HL-60 (cell line): ENCODE data around the gene CNPY2.

Experiments
- DNase-seq, 2 experiments: peaks; one replicate each; pipeline ENCODE4 v3.0.0-alpha.2; 2010 to 2020; ENCODE audit warnings: low read depth in 1 of 2, low spot score in 1 of 2
- H3K27ac ChIP-seq: fragments of 250-450 bp; sonication (Bioruptor Pico); replicated peaks from 2 replicates; pipeline ENCODE4 v1.5.1; 2020; ENCODE audit warnings: mild to moderate bottlenecking, moderate library complexity
- H3K27me3 ChIP-seq: fragments of 250-450 bp; sonication (Bioruptor Pico); 2 replicates; pipeline ENCODE4 v1.5.1; 2021; ENCODE audit warnings: mild to moderate bottlenecking, moderate library complexity; ENCODE audit not compliant: insufficient read depth, poor library complexity, severe bottlenecking
- H3K4me3 ChIP-seq: replicated peaks from 2 replicates; pipeline ENCODE4 v1.5.1; 2011; ENCODE audit warnings: mild to moderate bottlenecking, control low read depth, low read length; ENCODE audit not compliant: insufficient read depth
- GABPA ChIP-seq: IDR thresholded peaks from 2 replicates; pipeline ENCODE4 v1.6.1; 2012; ENCODE audit warnings: low read depth
- POLR2AphosphoS5 ChIP-seq: IDR thresholded peaks from 2 replicates; pipeline ENCODE4 v1.6.1; 2012; ENCODE audit warnings: low read depth
- SPI1 ChIP-seq: IDR thresholded peaks from 2 replicates; pipeline ENCODE4 v1.6.1; 2012; ENCODE audit warnings: low read depth, mild to moderate bottlenecking, borderline replicate concordance
- TF ChIP-seq, protein P1 (sequence below): IDR thresholded peaks from one replicate; pipeline ENCODE4 v1.5.1; 2011; ENCODE audit warnings: low read length, control low read depth, inconsistent platforms; ENCODE audit not compliant: insufficient read depth
- TF ChIP-seq, protein P2 (sequence below): IDR thresholded peaks from 2 replicates; pipeline ENCODE4 v1.6.1; 2012; ENCODE audit warnings: low read depth; ENCODE audit not compliant: insufficient replicate concordance

The CNPY2 gene

DNA sequence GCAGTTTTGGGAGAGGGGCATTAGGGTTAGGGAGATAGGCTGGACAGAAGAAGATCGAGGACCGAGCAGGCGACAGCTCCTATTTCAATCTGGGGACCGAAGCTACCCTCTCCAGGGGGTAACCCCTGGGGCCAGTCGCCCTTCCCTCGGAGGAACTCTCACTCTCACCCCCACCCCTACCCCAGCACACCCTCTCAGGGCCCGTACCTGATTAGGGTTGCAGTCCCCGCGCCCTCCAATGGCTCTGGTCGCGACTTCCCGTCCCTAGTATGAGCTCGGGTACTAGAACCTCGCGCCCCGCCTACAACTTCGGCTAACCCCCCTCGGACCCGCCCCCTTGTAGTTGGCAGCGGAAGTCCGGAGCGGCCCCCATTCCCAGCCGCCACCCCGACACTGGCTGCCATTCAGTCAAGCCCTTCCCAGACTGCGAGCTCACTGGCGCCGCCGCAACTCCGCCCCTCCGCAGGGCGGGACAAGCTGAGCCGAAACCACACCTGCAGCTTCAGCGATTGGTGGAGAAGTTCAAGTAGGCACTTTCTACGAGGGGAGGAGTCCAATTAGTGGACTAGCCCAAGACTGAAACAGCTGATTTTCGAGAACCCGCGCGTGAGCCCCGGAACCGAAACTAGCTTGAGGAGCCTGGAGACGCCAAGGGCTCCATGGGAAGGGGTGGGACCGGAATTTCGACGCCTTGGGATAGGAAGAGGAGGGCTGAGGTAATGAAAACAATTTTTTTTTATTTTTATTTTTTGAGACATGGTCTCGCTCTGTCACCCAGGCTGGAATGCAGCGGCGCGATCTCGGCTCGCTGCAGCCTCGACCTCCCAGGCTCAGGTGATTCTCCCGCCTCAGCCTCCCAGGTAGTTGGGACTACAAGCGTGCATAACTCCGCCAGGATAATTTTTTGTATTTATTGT is 44.3 kb upstream of the CNPY2 start, which contains the start of gene STAT2:
STAT2 (minus strand) TSS at position 257 of the 917 bp plus-strand sequence. CDS start 3,536 bp downstream, outside the sequence.
- H3K4me3 ChIP-seq, result peak within 1 kb of the TSS; percentile 90
- H3K27ac ChIP-seq, result peak within 1 kb of the TSS; percentile 66
- TF ChIP-seq POLR2AphosphoS5, result peak; percentile 78
- TF ChIP-seq, protein P1, sequence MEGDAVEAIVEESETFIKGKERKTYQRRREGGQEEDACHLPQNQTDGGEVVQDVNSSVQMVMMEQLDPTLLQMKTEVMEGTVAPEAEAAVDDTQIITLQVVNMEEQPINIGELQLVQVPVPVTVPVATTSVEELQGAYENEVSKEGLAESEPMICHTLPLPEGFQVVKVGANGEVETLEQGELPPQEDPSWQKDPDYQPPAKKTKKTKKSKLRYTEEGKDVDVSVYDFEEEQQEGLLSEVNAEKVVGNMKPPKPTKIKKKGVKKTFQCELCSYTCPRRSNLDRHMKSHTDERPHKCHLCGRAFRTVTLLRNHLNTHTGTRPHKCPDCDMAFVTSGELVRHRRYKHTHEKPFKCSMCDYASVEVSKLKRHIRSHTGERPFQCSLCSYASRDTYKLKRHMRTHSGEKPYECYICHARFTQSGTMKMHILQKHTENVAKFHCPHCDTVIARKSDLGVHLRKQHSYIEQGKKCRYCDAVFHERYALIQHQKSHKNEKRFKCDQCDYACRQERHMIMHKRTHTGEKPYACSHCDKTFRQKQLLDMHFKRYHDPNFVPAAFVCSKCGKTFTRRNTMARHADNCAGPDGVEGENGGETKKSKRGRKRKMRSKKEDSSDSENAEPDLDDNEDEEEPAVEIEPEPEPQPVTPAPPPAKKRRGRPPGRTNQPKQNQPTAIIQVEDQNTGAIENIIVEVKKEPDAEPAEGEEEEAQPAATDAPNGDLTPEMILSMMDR, result no peak
- TF ChIP-seq, protein P2, sequence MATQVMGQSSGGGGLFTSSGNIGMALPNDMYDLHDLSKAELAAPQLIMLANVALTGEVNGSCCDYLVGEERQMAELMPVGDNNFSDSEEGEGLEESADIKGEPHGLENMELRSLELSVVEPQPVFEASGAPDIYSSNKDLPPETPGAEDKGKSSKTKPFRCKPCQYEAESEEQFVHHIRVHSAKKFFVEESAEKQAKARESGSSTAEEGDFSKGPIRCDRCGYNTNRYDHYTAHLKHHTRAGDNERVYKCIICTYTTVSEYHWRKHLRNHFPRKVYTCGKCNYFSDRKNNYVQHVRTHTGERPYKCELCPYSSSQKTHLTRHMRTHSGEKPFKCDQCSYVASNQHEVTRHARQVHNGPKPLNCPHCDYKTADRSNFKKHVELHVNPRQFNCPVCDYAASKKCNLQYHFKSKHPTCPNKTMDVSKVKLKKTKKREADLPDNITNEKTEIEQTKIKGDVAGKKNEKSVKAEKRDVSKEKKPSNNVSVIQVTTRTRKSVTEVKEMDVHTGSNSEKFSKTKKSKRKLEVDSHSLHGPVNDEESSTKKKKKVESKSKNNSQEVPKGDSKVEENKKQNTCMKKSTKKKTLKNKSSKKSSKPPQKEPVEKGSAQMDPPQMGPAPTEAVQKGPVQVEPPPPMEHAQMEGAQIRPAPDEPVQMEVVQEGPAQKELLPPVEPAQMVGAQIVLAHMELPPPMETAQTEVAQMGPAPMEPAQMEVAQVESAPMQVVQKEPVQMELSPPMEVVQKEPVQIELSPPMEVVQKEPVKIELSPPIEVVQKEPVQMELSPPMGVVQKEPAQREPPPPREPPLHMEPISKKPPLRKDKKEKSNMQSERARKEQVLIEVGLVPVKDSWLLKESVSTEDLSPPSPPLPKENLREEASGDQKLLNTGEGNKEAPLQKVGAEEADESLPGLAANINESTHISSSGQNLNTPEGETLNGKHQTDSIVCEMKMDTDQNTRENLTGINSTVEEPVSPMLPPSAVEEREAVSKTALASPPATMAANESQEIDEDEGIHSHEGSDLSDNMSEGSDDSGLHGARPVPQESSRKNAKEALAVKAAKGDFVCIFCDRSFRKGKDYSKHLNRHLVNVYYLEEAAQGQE, result peak; percentile 48
- TF ChIP-seq SPI1, result peak; percentile 82; the same call in 1 of the 2 replicates
- TF ChIP-seq GABPA, result peak; percentile 69
- H3K27me3 ChIP-seq, result no peaks in the 10 kb centered on the region
- peak; percentile 100 for DNase-seq

DNA sequence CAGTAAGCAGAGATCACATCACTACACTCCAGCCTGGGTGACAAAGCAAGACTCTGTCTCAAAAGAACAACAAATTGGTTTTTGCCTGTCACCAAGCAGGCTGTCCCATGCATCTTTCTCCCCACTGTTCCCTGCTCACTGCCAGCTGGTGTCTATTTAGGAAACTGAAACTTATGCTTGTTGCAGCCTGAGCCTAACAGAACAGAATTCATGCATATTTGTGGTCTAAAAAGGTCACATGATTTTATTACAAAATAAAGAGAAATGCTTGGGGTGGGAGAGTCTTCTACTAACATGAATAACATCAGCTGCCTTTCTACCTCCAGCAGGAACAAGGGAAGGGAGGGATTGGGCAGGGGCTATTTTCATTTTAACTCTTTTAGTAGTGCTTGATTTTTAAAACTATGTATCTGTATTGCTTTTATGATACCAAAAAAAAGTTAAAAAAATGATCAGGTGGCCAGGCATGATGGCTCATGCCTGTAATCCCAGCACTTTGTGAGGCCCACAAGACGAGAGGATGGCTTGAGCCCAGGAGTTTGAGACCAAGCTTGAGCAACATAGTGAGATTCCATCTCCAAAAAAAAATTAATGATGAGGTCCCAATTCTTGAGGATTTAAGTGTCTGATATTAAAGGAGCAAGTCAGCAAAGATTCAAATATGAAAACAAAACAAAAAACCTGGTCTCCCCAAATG is 43.2 kb upstream of the CNPY2 start:
- TF ChIP-seq, protein P2, result no peak
- no peak for TF ChIP-seq POLR2AphosphoS5
- TF ChIP-seq, protein P1, result no peak
- TF ChIP-seq SPI1, result no peak
- Histone ChIP-seq H3K27me3 (no peaks in the 10 kb centered on the region), H3K4me3 (peak overlapping the region; percentile 90), H3K27ac (peak overlapping the region; percentile 58)
- DNase-seq, result peak; percentile 46 to 58

DNA sequence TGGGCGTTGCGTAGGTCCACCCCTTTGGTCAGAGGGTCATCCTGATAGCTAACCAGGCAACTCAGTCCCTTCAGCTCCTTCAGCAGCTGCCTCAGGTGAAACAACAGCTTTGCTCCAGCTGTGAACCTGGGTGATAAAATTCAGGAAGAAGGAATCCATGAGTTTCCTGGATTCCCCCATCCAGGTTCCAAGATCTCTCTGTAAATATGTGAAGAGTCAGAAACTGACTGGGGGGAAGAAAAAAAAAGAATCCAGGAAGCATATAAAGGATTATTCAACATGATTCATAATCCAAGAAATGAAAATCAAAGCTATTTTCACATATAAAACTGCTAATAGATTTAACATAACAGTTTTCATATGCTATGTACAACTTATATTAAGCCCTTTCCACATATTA is 35.5 kb upstream of the CNPY2 start:
- no peak for DNase-seq
- TF ChIP-seq, protein P2, result no peak
- TF ChIP-seq, protein P1, result no peak
- no peak for TF ChIP-seq POLR2AphosphoS5
- no peak for TF ChIP-seq SPI1
- no peak for TF ChIP-seq GABPA
- no peaks in the 10 kb centered on the region for H3K27me3 ChIP-seq
- no peak overlapping the region for H3K4me3 ChIP-seq
- H3K27ac ChIP-seq, result no peak overlapping the region
